GM12874 (cell line): ENCODE data around the gene LRRTM3.

Experiments used
- TF ChIP-seq, protein P1 (sequence below): IDR thresholded peaks from 2 replicates; pipeline ENCODE4 v1.5.1; 2011; ENCODE audit warnings: low read depth, mild to moderate bottlenecking, control low read depth, low read length, moderate library complexity; ENCODE audit not compliant: insufficient read depth

The LRRTM3 gene

DNA sequence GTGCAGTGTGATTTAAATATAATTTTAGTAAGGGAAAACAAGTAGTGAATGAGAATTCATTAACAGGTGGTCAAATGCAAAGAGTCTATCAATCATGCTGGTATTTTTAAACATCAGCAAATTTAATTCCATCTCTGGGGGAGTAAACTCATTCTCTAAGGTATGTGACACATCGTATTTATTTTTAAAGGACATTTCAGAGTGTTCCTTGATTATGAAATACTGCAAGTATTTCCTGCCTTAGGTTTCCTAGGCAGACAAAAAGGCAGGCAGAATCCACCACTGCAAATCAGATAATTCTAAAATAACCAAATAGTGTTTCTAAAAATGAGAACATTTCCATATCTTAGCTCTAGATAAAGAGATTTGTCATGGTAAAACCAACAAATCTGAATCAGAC lies 193.8 kb downstream of the LRRTM3 start:
- TF ChIP-seq, protein P1, sequence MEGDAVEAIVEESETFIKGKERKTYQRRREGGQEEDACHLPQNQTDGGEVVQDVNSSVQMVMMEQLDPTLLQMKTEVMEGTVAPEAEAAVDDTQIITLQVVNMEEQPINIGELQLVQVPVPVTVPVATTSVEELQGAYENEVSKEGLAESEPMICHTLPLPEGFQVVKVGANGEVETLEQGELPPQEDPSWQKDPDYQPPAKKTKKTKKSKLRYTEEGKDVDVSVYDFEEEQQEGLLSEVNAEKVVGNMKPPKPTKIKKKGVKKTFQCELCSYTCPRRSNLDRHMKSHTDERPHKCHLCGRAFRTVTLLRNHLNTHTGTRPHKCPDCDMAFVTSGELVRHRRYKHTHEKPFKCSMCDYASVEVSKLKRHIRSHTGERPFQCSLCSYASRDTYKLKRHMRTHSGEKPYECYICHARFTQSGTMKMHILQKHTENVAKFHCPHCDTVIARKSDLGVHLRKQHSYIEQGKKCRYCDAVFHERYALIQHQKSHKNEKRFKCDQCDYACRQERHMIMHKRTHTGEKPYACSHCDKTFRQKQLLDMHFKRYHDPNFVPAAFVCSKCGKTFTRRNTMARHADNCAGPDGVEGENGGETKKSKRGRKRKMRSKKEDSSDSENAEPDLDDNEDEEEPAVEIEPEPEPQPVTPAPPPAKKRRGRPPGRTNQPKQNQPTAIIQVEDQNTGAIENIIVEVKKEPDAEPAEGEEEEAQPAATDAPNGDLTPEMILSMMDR, result no peak

DNA sequence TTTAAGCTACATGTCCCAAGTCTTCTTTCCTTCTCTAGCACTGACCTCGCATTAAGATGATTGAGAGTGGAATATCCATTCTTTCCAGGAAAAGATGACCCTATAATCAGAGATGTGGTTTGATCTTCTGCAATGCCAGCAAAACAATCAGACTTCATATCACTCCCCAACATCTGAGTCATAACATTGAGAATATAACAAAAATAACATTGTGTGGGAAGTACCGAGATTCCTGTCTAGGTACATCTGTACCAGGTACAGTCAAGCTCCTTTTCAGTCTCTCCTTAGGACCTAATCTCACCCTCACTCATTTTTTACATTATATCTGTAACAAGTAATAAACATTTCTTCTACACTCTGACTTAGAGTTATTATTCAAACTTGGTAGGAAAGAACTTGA lies 201.6 kb downstream of the LRRTM3 start:
- TF ChIP-seq, protein P1, result no peak

DNA sequence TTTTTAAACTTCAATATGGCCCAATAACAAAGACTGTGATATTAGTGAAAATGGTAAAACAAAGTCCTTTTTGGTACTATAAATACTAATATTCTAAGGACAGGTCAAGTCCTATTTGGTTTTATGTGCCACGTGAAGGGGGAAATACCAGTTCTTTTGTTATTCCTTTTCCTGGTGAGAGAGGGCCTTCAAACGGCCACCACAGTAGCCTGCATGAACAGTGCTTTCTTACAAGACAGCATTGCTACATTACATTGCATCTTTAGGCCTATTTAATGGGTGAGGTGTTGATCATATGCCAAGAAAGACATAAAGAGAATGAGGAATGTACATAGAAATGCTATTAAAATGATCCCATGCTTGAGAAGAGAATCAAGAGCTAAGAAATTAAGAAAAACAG lies 214.8 kb downstream of the LRRTM3 start:
- TF ChIP-seq, protein P1, result no peak

DNA sequence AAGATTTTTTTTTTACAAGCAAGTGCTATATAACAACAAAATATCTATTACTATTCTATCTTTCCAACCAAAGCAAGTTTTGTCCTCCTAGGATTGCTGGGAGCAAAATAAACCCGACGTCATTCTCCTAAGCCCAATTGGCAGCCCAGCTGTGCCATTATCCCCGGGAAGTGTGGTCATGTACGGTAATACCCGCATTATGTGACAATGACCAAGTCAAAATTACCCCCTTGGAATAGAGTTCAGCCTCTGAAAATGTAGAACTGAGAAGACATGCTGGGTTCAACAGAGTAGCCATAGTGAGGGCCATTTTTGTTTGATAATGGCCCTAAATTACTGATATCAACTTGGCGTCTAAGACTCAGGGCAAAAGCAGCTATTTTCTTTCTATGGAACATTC lies 215.5 kb downstream of the LRRTM3 start:
- TF ChIP-seq, protein P1, result no peak

DNA sequence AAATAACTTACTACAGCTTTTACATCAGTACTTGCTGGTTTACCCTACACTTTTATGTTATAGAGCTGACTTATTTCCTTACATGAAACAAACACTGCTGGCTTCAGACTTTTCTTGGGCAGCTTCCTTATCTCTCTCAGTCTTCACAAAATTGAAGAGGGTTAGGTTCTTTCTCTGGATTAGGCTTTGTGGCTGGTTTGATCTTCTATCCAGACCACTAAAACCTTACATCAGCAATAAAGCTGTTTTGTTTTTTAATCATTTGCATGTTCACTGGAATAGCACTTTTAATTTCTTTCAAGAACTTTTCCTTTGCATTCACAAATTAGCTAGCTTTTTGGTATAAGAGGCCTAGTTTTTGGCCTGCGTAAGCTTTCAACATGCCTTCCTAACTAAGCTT lies 218.7 kb downstream of the LRRTM3 start:
- TF ChIP-seq, protein P1, result no peak
